ENCODE results near the gene MRPL10.

MRPL10 gene

DNA sequence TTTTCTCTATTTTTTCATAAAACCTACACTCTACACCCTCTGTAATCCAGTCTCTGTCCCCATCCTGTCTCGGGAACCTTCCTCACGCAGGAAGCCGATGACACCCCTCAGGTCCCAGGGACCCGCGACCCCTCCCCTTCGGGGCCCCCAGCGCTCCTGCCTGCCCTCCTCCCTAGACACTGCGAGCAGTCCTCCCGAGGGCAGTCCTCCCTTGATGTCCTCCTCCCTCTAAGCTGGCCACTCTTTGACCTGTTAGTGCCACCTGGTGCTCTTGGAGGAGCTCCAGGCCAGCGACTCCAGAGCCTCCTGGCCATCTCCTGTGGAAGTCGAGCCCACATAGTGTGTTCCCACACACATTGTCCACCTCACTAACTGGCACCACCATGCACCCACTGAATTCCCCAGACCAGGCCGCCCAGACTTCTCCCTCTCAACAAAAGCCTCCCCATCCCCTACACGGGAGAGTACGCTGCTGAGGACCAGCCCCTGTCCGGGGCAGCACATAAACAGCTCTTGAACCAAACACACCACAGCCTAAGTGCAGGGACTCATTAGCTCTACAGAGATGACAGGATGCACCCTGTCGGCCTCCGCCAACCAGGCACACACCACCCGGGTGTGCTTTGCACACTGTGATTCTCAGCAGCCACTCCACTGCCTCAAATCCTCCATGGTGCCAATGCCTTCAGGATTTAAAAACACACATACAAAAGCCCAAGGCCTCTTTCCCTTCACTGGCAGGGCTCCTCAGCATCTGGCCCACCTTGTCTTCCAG, 19.0 kb downstream of the MRPL10 start:
- no peak for DNase-seq (ENCODE audit: low spot score)
- TF ChIP-seq CTCF (IDR thresholded peaks at IDR 0.05; ENCODE audit: extremely low read depth, missing control alignments), result no peak

GRCh38 chr17:47811709-47812108, 19.6 kb downstream of the MRPL10 start:
- no peak for TF ChIP-seq CTCF (IDR thresholded peaks at IDR 0.05; ENCODE audit: extremely low read depth, missing control alignments)
- DNase-seq (ENCODE audit: low spot score), result no peak

GRCh38 chr17:47810901-47811635, 20.3 kb downstream of the MRPL10 start:
- DNase-seq (ENCODE audit: low spot score), result no peak
- no peak for TF ChIP-seq CTCF (IDR thresholded peaks at IDR 0.05; ENCODE audit: extremely low read depth, missing control alignments)

DNA sequence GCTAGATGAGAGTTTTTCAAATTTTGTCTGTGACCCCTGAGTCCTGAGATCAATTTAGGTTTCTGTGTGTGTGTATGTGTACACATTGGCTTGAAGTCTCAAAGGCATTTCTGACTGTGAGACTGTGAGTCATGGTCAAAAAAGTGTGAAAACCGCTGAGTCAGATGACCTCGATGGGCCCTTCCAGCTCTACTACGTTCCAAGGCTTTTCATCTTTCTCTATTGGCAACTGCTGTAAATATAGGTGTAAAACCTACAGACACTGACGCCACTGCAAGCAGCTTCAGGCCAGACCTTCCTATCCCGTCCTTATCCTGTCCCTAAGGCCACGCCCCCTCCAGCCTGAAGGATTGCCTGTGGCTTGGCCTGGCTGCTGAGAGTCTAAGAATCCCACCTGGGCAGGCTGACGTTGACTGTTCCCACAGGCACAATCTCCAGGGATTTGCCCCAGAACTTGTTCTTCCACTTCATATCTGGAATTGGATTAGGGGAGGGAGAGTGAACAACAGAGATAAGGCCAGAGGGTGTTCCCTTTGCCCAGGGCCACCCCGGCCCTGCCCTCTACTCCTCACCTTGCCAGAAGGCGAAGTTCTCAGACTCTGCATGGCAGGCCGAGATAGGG, 21.0 kb downstream of the MRPL10 start:
- TF ChIP-seq CTCF (IDR thresholded peaks at IDR 0.05; ENCODE audit: extremely low read depth, missing control alignments), result no peak
- no peak for DNase-seq (ENCODE audit: low spot score)

GRCh38 chr17:47808830-47809480, 22.4 kb downstream of the MRPL10 start:
- no peak for TF ChIP-seq CTCF (IDR thresholded peaks at IDR 0.05; ENCODE audit: extremely low read depth, missing control alignments)
- DNase-seq (ENCODE audit: low spot score), result no peak

DNA sequence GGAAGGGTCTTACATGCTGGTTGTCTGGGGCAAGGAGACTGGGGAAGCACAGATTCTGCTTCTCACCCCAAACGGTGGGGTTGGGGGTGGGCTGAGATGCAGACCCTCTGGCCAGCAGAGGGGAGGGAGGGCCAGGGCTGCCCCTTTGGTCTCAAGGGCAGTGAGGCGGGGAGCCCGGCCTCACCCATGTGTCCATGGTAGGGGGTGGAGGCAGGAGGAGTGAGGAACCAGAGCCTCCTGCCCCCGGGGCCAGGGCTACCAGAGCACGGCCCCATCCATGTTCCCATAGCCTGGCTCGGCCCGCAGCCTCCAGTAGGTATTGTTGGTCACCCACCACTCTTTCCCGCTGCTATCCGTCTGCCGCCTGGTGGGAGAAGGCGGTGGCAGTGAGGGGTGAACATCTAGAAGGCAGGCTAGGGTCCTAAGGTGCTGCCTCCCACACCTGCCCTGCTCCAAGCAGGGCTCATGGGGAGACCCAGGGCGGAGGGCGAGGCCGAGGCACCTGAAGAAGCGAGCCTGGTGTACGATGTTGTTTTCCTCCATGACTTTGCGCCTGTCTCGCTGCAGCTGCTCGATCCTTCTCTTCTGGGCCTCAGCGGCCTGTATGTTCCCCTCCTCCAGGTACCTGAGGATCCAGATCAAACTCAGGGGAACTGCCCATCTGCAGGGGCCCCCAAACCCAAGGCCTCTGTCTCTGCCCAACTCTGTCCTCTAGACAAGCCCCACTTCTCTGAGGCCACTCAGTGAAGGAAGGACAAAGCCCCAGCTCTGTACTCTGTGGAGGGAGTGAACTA, 23.1 kb downstream of the MRPL10 start:
- no peak for DNase-seq (ENCODE audit: low spot score)
- TF ChIP-seq CTCF (IDR thresholded peaks at IDR 0.05; ENCODE audit: extremely low read depth, missing control alignments), result no peak
